Measurements from ENCODE around the gene DDX10.

DDX10 gene

GRCh38 chr11:108835624-108836023 is 170.8 kb downstream of the DDX10 start:
- DNase-seq: no peak

- DNase-seq: no peak
Observed at GRCh38 chr11:108836541-108836940, 171.7 kb downstream of the DDX10 start.

GRCh38 chr11:108838102-108838791 is 173.4 kb downstream of the DDX10 start:
- no peak for DNase-seq

GRCh38 chr11:108838792-108839105 is 173.9 kb downstream of the DDX10 start:
- DNase-seq: no peak

GRCh38 chr11:108846009-108846408 is 181.1 kb downstream of the DDX10 start:
- DNase-seq: no peak

- no peak for DNase-seq
Observed at GRCh38 chr11:108847298-108847990, 182.6 kb downstream of the DDX10 start.

GRCh38 chr11:108851781-108852180 is 186.9 kb downstream of the DDX10 start:
- DNase-seq: no peak

GRCh38 chr11:108852701-108853100 is 187.8 kb downstream of the DDX10 start:
- no peak for DNase-seq

GRCh38 chr11:108853151-108853550 is 188.3 kb downstream of the DDX10 start:
- DNase-seq: no peak

- no peak for DNase-seq
Observed at GRCh38 chr11:108853864-108854263, 189.0 kb downstream of the DDX10 start.

GRCh38 chr11:108854346-108854745 is 189.5 kb downstream of the DDX10 start:
- no peak for DNase-seq

- peak; percentile 25 for DNase-seq
Observed at GRCh38 chr11:108857382-108857781, 192.5 kb downstream of the DDX10 start.

- DNase-seq: no peak
Observed at GRCh38 chr11:108858622-108859021, 193.8 kb downstream of the DDX10 start.

GRCh38 chr11:108859510-108859909 is 194.6 kb downstream of the DDX10 start:
- no peak for DNase-seq

- no peak for DNase-seq
Observed at GRCh38 chr11:108863528-108863927, 198.7 kb downstream of the DDX10 start.

GRCh38 chr11:108865406-108865805 is 200.5 kb downstream of the DDX10 start:
- no peak for DNase-seq

- no peak for DNase-seq
Observed at GRCh38 chr11:108866781-108867180, 201.9 kb downstream of the DDX10 start.

- no peak for DNase-seq
Observed at GRCh38 chr11:108870373-108871020, 205.6 kb downstream of the DDX10 start.

GRCh38 chr11:108871152-108871551 is 206.3 kb downstream of the DDX10 start:
- DNase-seq: peak; percentile 18

- no peak for DNase-seq
Observed at GRCh38 chr11:108871867-108872266, 207.0 kb downstream of the DDX10 start.

GRCh38 chr11:108872781-108873291 is 208.0 kb downstream of the DDX10 start:
- no peak for DNase-seq

- DNase-seq: no peak
Observed at GRCh38 chr11:108873310-108873709, 208.4 kb downstream of the DDX10 start.

- no peak for DNase-seq
Observed at GRCh38 chr11:108873941-108874340, 209.1 kb downstream of the DDX10 start.

GRCh38 chr11:108875134-108875533 is 210.3 kb downstream of the DDX10 start:
- DNase-seq: no peak

Measured in NCI-H446 treated with DMSO at 0.1 percent for 48 hours (cell line).